Ectodermal cell (in vitro differentiated cells): ENCODE measurements around the gene JMJD4. TPM values are rescaled to one million over a fixed set of nuclear protein-coding genes. Genes with fewer than 3 reads are reported as not detected.

Experiments used
- H3K27ac ChIP-seq: 2 replicates; pipeline ENCODE4 v1.7.0; 2013; ENCODE audit warnings: mild to moderate bottlenecking, low read depth, low read length; ENCODE audit not compliant: insufficient read depth, poor library complexity, severe bottlenecking
- H3K27me3 ChIP-seq: 2 replicates; pipeline ENCODE4 v1.7.0; 2013; ENCODE audit warnings: mild to moderate bottlenecking, low read length; ENCODE audit not compliant: insufficient read depth, control insufficient read depth, poor library complexity, severe bottlenecking
- H3K36me3 ChIP-seq: one replicate; pipeline ENCODE4 v1.7.0; 2013; ENCODE audit warnings: low read length; ENCODE audit not compliant: control insufficient read depth, insufficient read depth
- H3K4me1 ChIP-seq: one replicate; pipeline ENCODE4 v1.7.0; 2013; ENCODE audit warnings: low read length; ENCODE audit not compliant: control insufficient read depth, insufficient read depth
- H3K4me3 ChIP-seq: 2 replicates; pipeline ENCODE4 v1.7.0; 2013; ENCODE audit warnings: low read depth, low read length, control low read depth; ENCODE audit not compliant: insufficient read depth
- H3K9me3 ChIP-seq: 2 replicates; pipeline ENCODE4 v1.7.0; 2013; ENCODE audit warnings: mild to moderate bottlenecking, low read length, moderate library complexity; ENCODE audit not compliant: control insufficient read depth
- WGBS, 2 experiments: methylation state at CpG; one replicate each; pipeline ENCODE4 v1.1.7; 2013; ENCODE audit warnings: missing lambda C conversion rate in 2 of 2; 5-methylcytosine and 5-hydroxymethylcytosine counted together
- polyA plus RNA-seq, 4 experiments: library from polyadenylated mRNA; stranded (reverse); fragments of 50-300 nt; gene quantifications; one replicate each; pipeline ENCODE4 v1.2.3, GENCODE V29; 2013

The JMJD4 gene
- polyA plus RNA-seq (2013, experiment 1 of 4), result 9.9 TPM
- polyA plus RNA-seq (2013, experiment 2 of 4), result 15.1 TPM
- 9.0 TPM for polyA plus RNA-seq (2013, experiment 3 of 4)
- polyA plus RNA-seq (2013, experiment 4 of 4), result 10.6 TPM

- WGBS, 2 experiments, result 0% methylated on average over 83 of the region's 83 CpGs
- Histone ChIP-seq H3K4me1 (peaks cover 10% of the 10 kb centered on the region), H3K36me3 (peaks cover 11% of the 10 kb centered on the region), H3K9me3 (no peaks in the 10 kb centered on the region), H3K27ac (peak within 1 kb of the TSS; percentile 44), H3K4me3 (peak within 1 kb of the TSS; percentile 90), H3K27me3 (no peaks in the 10 kb centered on the region)
Measured at GRCh38 chr1:227734856-227735538, at the start of gene JMJD4, which contains the start of gene SNAP47. TSS of gene JMJD4 (minus strand) at chr1:227735302. CDS start at chr1:227735273, 29 bp downstream. TSS of gene SNAP47 (plus strand) at chr1:227735435. CDS start at chr1:227747737, 12,302 bp downstream.

- H3K9me3 ChIP-seq, result no peaks in the 10 kb centered on the region
- peaks cover 18% of the 10 kb centered on the region for H3K27me3 ChIP-seq
- H3K27ac ChIP-seq, result no peak overlapping the region
- H3K4me1 ChIP-seq, result no peaks in the 10 kb centered on the region
- no peak overlapping the region for H3K4me3 ChIP-seq
- 91 to 93% methylated on average over 4 of the region's 4 CpGs for WGBS, 2 experiments
- no peaks in the 10 kb centered on the region for H3K36me3 ChIP-seq
Measured at GRCh38 chr1:227782226-227782625, 47.1 kb upstream of the JMJD4 start.

GRCh38 chr1:227781314-227781930 lies 46.3 kb upstream of the JMJD4 start:
- WGBS, 2 experiments, result 95 to 96% methylated on average over 15 of the region's 15 CpGs
- H3K27ac ChIP-seq, result no peak overlapping the region
- no peaks in the 10 kb centered on the region for H3K36me3 ChIP-seq
- H3K9me3 ChIP-seq, result no peaks in the 10 kb centered on the region
- H3K4me3 ChIP-seq, result no peak overlapping the region
- H3K4me1 ChIP-seq, result no peaks in the 10 kb centered on the region
- H3K27me3 ChIP-seq, result peaks cover 10% of the 10 kb centered on the region

- no peaks in the 10 kb centered on the region for H3K27me3 ChIP-seq
- WGBS, 2 experiments, result 95% methylated on average over 23 of the region's 23 CpGs
- H3K4me3 ChIP-seq, result no peak overlapping the region
- no peaks in the 10 kb centered on the region for H3K4me1 ChIP-seq
- H3K36me3 ChIP-seq, result peaks cover 5% of the 10 kb centered on the region
- H3K27ac ChIP-seq, result no peak overlapping the region
- H3K9me3 ChIP-seq, result no peaks in the 10 kb centered on the region
Measured at GRCh38 chr1:227780101-227781044, 45.3 kb upstream of the JMJD4 start.

- H3K4me1 ChIP-seq, result no peaks in the 10 kb centered on the region
- H3K9me3 ChIP-seq, result no peaks in the 10 kb centered on the region
- H3K36me3 ChIP-seq, result peaks cover 5% of the 10 kb centered on the region
- WGBS, 2 experiments, result 94 to 96% methylated on average over 7 of the region's 7 CpGs
- H3K4me3 ChIP-seq, result no peak overlapping the region
- no peak overlapping the region for H3K27ac ChIP-seq
- no peaks in the 10 kb centered on the region for H3K27me3 ChIP-seq
Measured at GRCh38 chr1:227779685-227780084, 44.6 kb upstream of the JMJD4 start.

GRCh38 chr1:227779021-227779441 lies 43.9 kb upstream of the JMJD4 start:
- no peaks in the 10 kb centered on the region for H3K27me3 ChIP-seq
- no peak overlapping the region for H3K4me3 ChIP-seq
- WGBS, 2 experiments, result 93 to 94% methylated on average over 10 of the region's 10 CpGs
- no peak overlapping the region for H3K27ac ChIP-seq
- no peaks in the 10 kb centered on the region for H3K4me1 ChIP-seq
- no peaks in the 10 kb centered on the region for H3K9me3 ChIP-seq
- H3K36me3 ChIP-seq, result peaks cover 5% of the 10 kb centered on the region

GRCh38 chr1:227778401-227778947 lies 43.4 kb upstream of the JMJD4 start:
- no peaks in the 10 kb centered on the region for H3K27me3 ChIP-seq
- H3K36me3 ChIP-seq, result peaks cover 5% of the 10 kb centered on the region
- H3K4me3 ChIP-seq, result no peak overlapping the region
- no peaks in the 10 kb centered on the region for H3K4me1 ChIP-seq
- 91 to 94% methylated on average over 8 of the region's 8 CpGs for WGBS, 2 experiments
- H3K9me3 ChIP-seq, result no peaks in the 10 kb centered on the region
- H3K27ac ChIP-seq, result no peak overlapping the region

GRCh38 chr1:227777646-227778045 lies 42.5 kb upstream of the JMJD4 start:
- H3K27ac ChIP-seq, result no peak overlapping the region
- H3K36me3 ChIP-seq, result peaks cover 5% of the 10 kb centered on the region
- H3K4me1 ChIP-seq, result no peaks in the 10 kb centered on the region
- WGBS, 2 experiments, result 93 to 96% methylated on average over 4 of the region's 4 CpGs
- no peaks in the 10 kb centered on the region for H3K9me3 ChIP-seq
- no peak overlapping the region for H3K4me3 ChIP-seq
- H3K27me3 ChIP-seq, result no peaks in the 10 kb centered on the region

GRCh38 chr1:227777156-227777555 lies 42.1 kb upstream of the JMJD4 start:
- Histone ChIP-seq H3K27ac (peak overlapping the region; percentile 44), H3K4me3 (no peak overlapping the region), H3K36me3 (peaks cover 5% of the 10 kb centered on the region), H3K4me1 (no peaks in the 10 kb centered on the region), H3K9me3 (no peaks in the 10 kb centered on the region), H3K27me3 (no peaks in the 10 kb centered on the region)
- 96% methylated on average over 11 of the region's 11 CpGs for WGBS, 2 experiments
